ENCODE data around the gene PICALM.

Gene PICALM

DNA sequence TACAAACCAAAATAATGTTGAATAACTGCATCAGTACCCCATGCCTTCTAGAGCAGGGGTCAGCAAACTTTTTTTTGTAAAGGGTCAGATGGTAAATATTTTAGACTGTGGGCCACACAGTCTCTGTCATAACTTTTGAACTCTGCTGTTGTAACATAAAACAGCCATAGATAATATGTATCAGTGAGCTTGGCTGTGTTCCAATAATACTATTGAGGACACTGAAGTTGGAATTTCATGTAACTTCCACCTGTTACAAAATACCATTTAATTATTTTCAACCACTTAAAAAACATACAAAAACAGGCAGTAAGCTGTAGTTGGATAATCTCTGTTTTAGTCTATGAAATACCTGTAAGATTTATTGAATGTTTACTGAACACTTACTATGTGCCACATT, 55.2 kb downstream of the PICALM start:
- Mint-ChIP-seq H3K4me3 (no peak overlapping the region), H3K36me3 (ENCODE audit: low read depth) (peaks cover 49% of the 10 kb centered on the region), H3K4me1 (no peaks in the 10 kb centered on the region), H3K27me3 (ENCODE audit: low read depth, poor library complexity) (no peaks in the 10 kb centered on the region), H3K9me3 (no peaks in the 10 kb centered on the region), H3K27ac (no peak overlapping the region)
- TF ChIP-seq, protein P1, sequence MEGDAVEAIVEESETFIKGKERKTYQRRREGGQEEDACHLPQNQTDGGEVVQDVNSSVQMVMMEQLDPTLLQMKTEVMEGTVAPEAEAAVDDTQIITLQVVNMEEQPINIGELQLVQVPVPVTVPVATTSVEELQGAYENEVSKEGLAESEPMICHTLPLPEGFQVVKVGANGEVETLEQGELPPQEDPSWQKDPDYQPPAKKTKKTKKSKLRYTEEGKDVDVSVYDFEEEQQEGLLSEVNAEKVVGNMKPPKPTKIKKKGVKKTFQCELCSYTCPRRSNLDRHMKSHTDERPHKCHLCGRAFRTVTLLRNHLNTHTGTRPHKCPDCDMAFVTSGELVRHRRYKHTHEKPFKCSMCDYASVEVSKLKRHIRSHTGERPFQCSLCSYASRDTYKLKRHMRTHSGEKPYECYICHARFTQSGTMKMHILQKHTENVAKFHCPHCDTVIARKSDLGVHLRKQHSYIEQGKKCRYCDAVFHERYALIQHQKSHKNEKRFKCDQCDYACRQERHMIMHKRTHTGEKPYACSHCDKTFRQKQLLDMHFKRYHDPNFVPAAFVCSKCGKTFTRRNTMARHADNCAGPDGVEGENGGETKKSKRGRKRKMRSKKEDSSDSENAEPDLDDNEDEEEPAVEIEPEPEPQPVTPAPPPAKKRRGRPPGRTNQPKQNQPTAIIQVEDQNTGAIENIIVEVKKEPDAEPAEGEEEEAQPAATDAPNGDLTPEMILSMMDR (IDR thresholded peaks at IDR 0.05) = no peak
- DNase-seq = no peak

DNA sequence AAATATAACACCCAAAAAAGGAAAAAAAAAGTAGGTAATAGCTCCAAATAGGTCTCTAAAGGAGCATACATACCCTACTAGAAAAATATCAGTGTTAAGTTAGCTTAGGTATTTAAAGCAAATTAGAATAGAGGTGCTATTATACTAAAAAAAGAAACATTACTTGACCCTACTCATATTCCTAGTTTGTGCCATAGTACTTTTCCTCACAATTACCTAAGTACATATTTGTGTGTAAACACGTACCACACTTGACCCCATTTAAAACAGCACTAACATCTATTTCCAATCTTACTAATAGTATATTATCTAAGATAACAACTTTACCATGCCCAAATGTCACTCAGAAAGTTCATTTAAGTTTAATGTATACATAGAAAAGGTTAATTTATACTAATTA, 57.7 kb downstream of the PICALM start:
- TF ChIP-seq, protein P1 (IDR thresholded peaks at IDR 0.05) = no peak
- Mint-ChIP-seq H3K36me3 (ENCODE audit: low read depth) (peaks cover 68% of the 10 kb centered on the region), H3K27me3 (ENCODE audit: low read depth, poor library complexity) (no peaks in the 10 kb centered on the region), H3K4me3 (no peak overlapping the region), H3K27ac (no peak overlapping the region), H3K9me3 (no peaks in the 10 kb centered on the region), H3K4me1 (no peaks in the 10 kb centered on the region)
- DNase-seq = no peak

DNA sequence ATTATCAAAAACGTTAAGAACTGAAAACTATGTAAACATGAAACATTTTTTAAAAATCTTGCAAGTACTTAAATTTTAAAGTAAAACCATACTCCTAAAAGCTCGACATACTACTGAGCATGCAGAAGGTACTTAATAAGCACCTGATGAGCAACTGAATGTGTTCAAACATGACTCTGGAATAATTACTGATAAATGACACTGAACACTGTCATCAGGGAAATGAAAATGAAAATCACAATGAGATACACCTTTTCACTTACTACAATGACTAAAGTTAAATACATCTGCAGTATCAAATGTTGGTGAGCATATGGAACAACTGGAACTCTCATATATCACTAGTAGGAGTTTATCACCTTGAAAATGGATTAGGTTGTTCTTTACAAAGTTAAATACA, 65.2 kb downstream of the PICALM start:
- Mint-ChIP-seq H3K36me3 (ENCODE audit: low read depth) (peaks cover 48% of the 10 kb centered on the region), H3K9me3 (no peaks in the 10 kb centered on the region), H3K4me1 (no peaks in the 10 kb centered on the region), H3K27ac (no peak overlapping the region), H3K27me3 (ENCODE audit: low read depth, poor library complexity) (no peaks in the 10 kb centered on the region), H3K4me3 (no peak overlapping the region)
- TF ChIP-seq, protein P1 (IDR thresholded peaks at IDR 0.05) = no peak
- no peak for DNase-seq

DNA sequence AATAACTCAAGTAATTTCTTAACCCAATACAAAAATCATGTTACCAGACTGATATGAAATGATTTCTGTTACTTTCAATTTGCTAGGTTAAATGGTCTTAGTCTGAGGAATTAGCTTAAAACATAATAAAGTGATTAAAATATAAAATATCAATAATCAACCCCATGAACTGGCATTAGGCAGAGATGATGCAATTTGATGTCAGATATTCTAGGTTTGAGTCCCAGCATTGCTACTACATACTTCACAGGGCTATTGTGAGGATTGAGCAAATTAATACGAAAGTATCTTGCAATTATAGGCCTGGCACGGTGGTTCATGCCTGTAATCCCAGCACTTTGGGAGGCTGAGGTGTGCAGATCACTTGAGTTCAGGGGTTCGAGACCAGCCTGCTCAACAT, 66.5 kb downstream of the PICALM start:
- peaks cover 49% of the 10 kb centered on the region for H3K36me3 Mint-ChIP-seq (ENCODE audit: low read depth)
- no peak overlapping the region for H3K4me3 Mint-ChIP-seq
- TF ChIP-seq, protein P1 (IDR thresholded peaks at IDR 0.05) = no peak
- no peaks in the 10 kb centered on the region for H3K27me3 Mint-ChIP-seq (ENCODE audit: low read depth, poor library complexity)
- no peaks in the 10 kb centered on the region for H3K9me3 Mint-ChIP-seq
- H3K4me1 Mint-ChIP-seq = no peaks in the 10 kb centered on the region
- no peak overlapping the region for H3K27ac Mint-ChIP-seq
- no peak for DNase-seq

DNA sequence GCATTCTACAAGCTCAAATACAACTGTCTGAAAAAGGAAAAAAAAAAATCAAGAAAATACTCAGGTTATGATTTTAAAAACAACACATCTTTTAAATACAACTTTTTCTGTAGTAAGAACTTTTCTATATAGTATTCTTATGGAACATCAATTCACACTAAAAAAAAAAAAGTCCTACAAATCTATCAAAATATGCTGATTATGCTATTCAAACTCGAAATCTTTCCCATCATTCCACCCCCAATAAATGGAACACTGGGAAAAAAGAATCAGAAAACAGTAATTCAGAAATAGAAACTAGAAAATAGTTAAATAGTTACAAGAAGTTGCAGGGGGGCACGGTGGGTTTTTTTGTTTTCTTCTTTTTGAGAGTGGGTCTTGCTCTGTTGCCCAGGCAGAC, 77.4 kb downstream of the PICALM start:
- Mint-ChIP-seq H3K9me3 (no peaks in the 10 kb centered on the region), H3K27ac (no peak overlapping the region)

DNA sequence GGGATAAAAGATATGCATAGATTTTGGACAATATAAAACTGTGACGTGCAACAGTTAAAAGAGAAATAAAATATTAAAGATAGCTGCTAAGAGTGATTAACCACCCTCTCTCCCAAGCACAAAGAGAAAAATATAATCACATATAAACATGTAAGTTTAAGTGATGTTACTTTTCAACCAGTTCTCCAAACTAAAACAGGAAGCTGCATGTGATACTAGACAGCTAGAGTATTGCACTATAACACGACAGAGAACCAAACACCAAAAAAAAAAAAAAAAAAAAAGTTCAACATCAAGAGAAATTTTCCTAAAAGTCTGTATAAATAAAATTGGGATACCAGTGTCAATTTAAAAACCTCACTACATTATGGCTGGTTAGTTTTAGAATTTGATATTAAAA, 79.1 kb downstream of the PICALM start:
- no peak overlapping the region for H3K4me3 Mint-ChIP-seq
- H3K4me1 Mint-ChIP-seq = no peaks in the 10 kb centered on the region
- no peak for DNase-seq
- TF ChIP-seq, protein P1 (IDR thresholded peaks at IDR 0.05) = no peak
- no peak overlapping the region for H3K27ac Mint-ChIP-seq
- no peaks in the 10 kb centered on the region for H3K27me3 Mint-ChIP-seq (ENCODE audit: low read depth, poor library complexity)
- H3K36me3 Mint-ChIP-seq (ENCODE audit: low read depth) = peaks cover 45% of the 10 kb centered on the region
- H3K9me3 Mint-ChIP-seq = no peaks in the 10 kb centered on the region

More for the DNA sequence above, 77.4 kb downstream of the PICALM start:
- no peak overlapping the region for H3K4me3 Mint-ChIP-seq
- TF ChIP-seq, protein P1 (IDR thresholded peaks at IDR 0.05) = no peak
- no peaks in the 10 kb centered on the region for H3K27me3 Mint-ChIP-seq (ENCODE audit: low read depth, poor library complexity)
- DNase-seq = no peak
- peaks cover 42% of the 10 kb centered on the region for H3K36me3 Mint-ChIP-seq (ENCODE audit: low read depth)
- H3K4me1 Mint-ChIP-seq = no peaks in the 10 kb centered on the region

Data from nephron progenitor cell (in vitro differentiated cells).